Astrocyte (in vitro differentiated cells and primary cell): ENCODE results near the gene C1orf21. TPM values are rescaled to one million over a fixed set of nuclear protein-coding genes. Genes with fewer than 3 reads are reported as not detected.

Experiments
- DNase-seq: peaks from one replicate; pipeline ENCODE4 v3.0.0-alpha.2; 2010; ENCODE audit warnings: low read depth
- FAIRE-seq: peaks from 2 replicates; lab custom pipeline; 2011; peaks lifted over from hg19 to GRCh38; lab: Jason Lieb, UNC
- H2AFZ ChIP-seq: 2 replicates; pipeline ENCODE4 v1.6.0; 2012; ENCODE audit warnings: low read depth, low read length, inconsistent platforms
- H3K27ac ChIP-seq: 2 replicates; pipeline ENCODE4 v1.5.1; 2011; ENCODE audit warnings: low read depth, low read length, inconsistent platforms
- H3K27me3 ChIP-seq: 2 replicates; pipeline ENCODE4 v1.6.0; 2011; ENCODE audit warnings: low read length, inconsistent platforms; ENCODE audit not compliant: insufficient read depth
- H3K36me3 ChIP-seq: 2 replicates; pipeline ENCODE4 v1.5.1; 2011; ENCODE audit warnings: low read length, inconsistent platforms; ENCODE audit not compliant: insufficient read depth
- H3K4me1 ChIP-seq: 2 replicates; pipeline ENCODE4 v1.5.1; 2011; ENCODE audit warnings: low read length, inconsistent platforms; ENCODE audit not compliant: insufficient read depth
- H3K4me2 ChIP-seq: 2 replicates; pipeline ENCODE4 v1.6.0; 2012; ENCODE audit warnings: low read length, inconsistent platforms
- H3K4me3 ChIP-seq: 2 replicates; pipeline ENCODE4 v1.5.1; 2011; ENCODE audit warnings: low read depth, mild to moderate bottlenecking, low read length, inconsistent platforms; ENCODE audit not compliant: insufficient read depth
- H3K79me2 ChIP-seq: 2 replicates; pipeline ENCODE4 v1.6.0; 2012; ENCODE audit warnings: mild to moderate bottlenecking, low read length, inconsistent platforms; ENCODE audit not compliant: insufficient read depth
- H3K9ac ChIP-seq: 2 replicates; pipeline ENCODE4 v1.6.0; 2012; ENCODE audit warnings: mild to moderate bottlenecking, low read length, inconsistent platforms
- H3K9me3 ChIP-seq: 2 replicates; pipeline ENCODE4 v1.5.1; 2012; ENCODE audit warnings: low read depth, mild to moderate bottlenecking, low read length, inconsistent platforms; ENCODE audit not compliant: insufficient read depth
- H4K20me1 ChIP-seq: 2 replicates; pipeline ENCODE4 v1.6.0; 2012; ENCODE audit warnings: low read length, inconsistent platforms; ENCODE audit not compliant: insufficient read depth
- H3K27ac Mint-ChIP-seq: one replicate; pipeline ENCODE4 v1.8.0; 2021; ENCODE audit warnings: mild to moderate bottlenecking, mixed read lengths; ENCODE audit not compliant: unreplicated experiment
- H3K27me3 Mint-ChIP-seq: one replicate; pipeline ENCODE4 v1.8.0; 2021; ENCODE audit warnings: low read depth, mixed read lengths; ENCODE audit not compliant: unreplicated experiment
- H3K36me3 Mint-ChIP-seq: one replicate; pipeline ENCODE4 v1.8.0; 2021; ENCODE audit warnings: low read depth, mixed read lengths; ENCODE audit not compliant: unreplicated experiment
- H3K4me1 Mint-ChIP-seq: one replicate; pipeline ENCODE4 v1.8.0; 2021; ENCODE audit warnings: low read depth, mixed read lengths; ENCODE audit not compliant: unreplicated experiment
- H3K4me3 Mint-ChIP-seq: one replicate; pipeline ENCODE4 v1.8.0; 2021; ENCODE audit warnings: mild to moderate bottlenecking, moderate library complexity, mixed read lengths; ENCODE audit not compliant: unreplicated experiment
- H3K9me3 Mint-ChIP-seq: one replicate; pipeline ENCODE4 v1.8.0; 2021; ENCODE audit warnings: mild to moderate bottlenecking, mixed read lengths; ENCODE audit not compliant: unreplicated experiment
- CTCF ChIP-seq: IDR thresholded peaks from 2 replicates; pipeline ENCODE4 v1.5.1; 2011; ENCODE audit warnings: low read depth, mild to moderate bottlenecking, inconsistent platforms, low read length, moderate library complexity; ENCODE audit not compliant: insufficient read depth
- EZH2 ChIP-seq: IDR thresholded peaks from 2 replicates; pipeline ENCODE4 v1.6.1; 2012; ENCODE audit warnings: mild to moderate bottlenecking, low read length, inconsistent platforms; ENCODE audit not compliant: insufficient read depth
- total RNA-seq: library from RNA; stranded (reverse); gene quantifications from 2 replicates; pipeline ENCODE4 v1.2.1, GENCODE V29; 2021

C1orf21 gene
- total RNA-seq, 1 donor from 2014 or later = 15.1 TPM

- TF ChIP-seq EZH2 = no peak
- no peak for TF ChIP-seq CTCF
- Mint-ChIP-seq H3K27me3 (no peaks in the 10 kb centered on the region), H3K27ac (no peak overlapping the region), H3K4me1 (no peaks in the 10 kb centered on the region), H3K36me3 (no peaks in the 10 kb centered on the region), H3K9me3 (peaks cover 8% of the 10 kb centered on the region), H3K4me3 (no peak overlapping the region)
- no peak for DNase-seq
- H3K4me3 ChIP-seq = no peak overlapping the region
- H3K36me3 ChIP-seq = no peaks in the 10 kb centered on the region
- H3K9me3 ChIP-seq = no peaks in the 10 kb centered on the region
- no peaks in the 10 kb centered on the region for H4K20me1 ChIP-seq
- H3K79me2 ChIP-seq = no peaks in the 10 kb centered on the region
- FAIRE-seq = no peak
- no peak overlapping the region for H3K9ac ChIP-seq
- H3K4me1 ChIP-seq = no peaks in the 10 kb centered on the region
- H3K27me3 ChIP-seq = no peaks in the 10 kb centered on the region
- no peak overlapping the region for H2AFZ ChIP-seq
- no peak overlapping the region for H3K27ac ChIP-seq
- no peak overlapping the region for H3K4me2 ChIP-seq
Measured at GRCh38 chr1:184467295-184467694, 80.5 kb downstream of the C1orf21 start.

GRCh38 chr1:184469396-184469795 is 82.6 kb downstream of the C1orf21 start:
- no peaks in the 10 kb centered on the region for H3K79me2 ChIP-seq
- no peak for DNase-seq

More at GRCh38 chr1:184469396-184469795, 82.6 kb downstream of the C1orf21 start:
- no peaks in the 10 kb centered on the region for H3K27me3 ChIP-seq
- H3K9ac ChIP-seq = no peak overlapping the region
- H3K27ac ChIP-seq = no peak overlapping the region
- no peaks in the 10 kb centered on the region for H4K20me1 ChIP-seq
- H3K4me1 ChIP-seq = no peaks in the 10 kb centered on the region
- H3K36me3 ChIP-seq = no peaks in the 10 kb centered on the region
- peaks cover 10% of the 10 kb centered on the region for H3K9me3 Mint-ChIP-seq
- no peak for FAIRE-seq
- no peaks in the 10 kb centered on the region for H3K27me3 Mint-ChIP-seq
- TF ChIP-seq CTCF (no peak), EZH2 (no peak)
- no peak overlapping the region for H3K4me3 ChIP-seq
- H3K4me1 Mint-ChIP-seq = no peaks in the 10 kb centered on the region
- H3K4me2 ChIP-seq = no peak overlapping the region
- H3K27ac Mint-ChIP-seq = no peak overlapping the region
- no peak overlapping the region for H3K4me3 Mint-ChIP-seq
- no peak overlapping the region for H2AFZ ChIP-seq
- H3K9me3 ChIP-seq = peaks cover 3% of the 10 kb centered on the region
- H3K36me3 Mint-ChIP-seq = peaks cover under 1% of the 10 kb centered on the region
